Mesenchymal stem cell (in vitro differentiated cells and primary cell): ENCODE measurements around the gene ZFYVE21.

Source experiments
- DNase-seq: peaks from one replicate; pipeline ENCODE4 v3.0.0-alpha.2; 2013
- H2AFZ ChIP-seq: one replicate; pipeline ENCODE4 v1.6.1; 2013; ENCODE audit warnings: low read depth, mild to moderate bottlenecking, control low read depth, inconsistent platforms, low read length, moderate library complexity
- H2AK5ac ChIP-seq: 2 replicates; pipeline ENCODE4 v1.6.1; 2013; ENCODE audit warnings: low read length, moderate library complexity, mild to moderate bottlenecking, inconsistent platforms; ENCODE audit not compliant: severe bottlenecking
- H2BK120ac ChIP-seq: one replicate; pipeline ENCODE4 v1.6.1; 2013; ENCODE audit warnings: low read depth, mild to moderate bottlenecking, inconsistent platforms, low read length, moderate library complexity
- H2BK12ac ChIP-seq, 2 experiments: one replicate each; pipeline ENCODE4 v1.6.1; 2013; ENCODE audit warnings: inconsistent platforms in 2 of 2, low read length in 2 of 2, mild to moderate bottlenecking in 2 of 2, moderate library complexity in 2 of 2, control low read depth in 1 of 2
- H2BK15ac ChIP-seq: one replicate; pipeline ENCODE4 v1.6.1; 2013; ENCODE audit warnings: mild to moderate bottlenecking, low read depth, inconsistent platforms; ENCODE audit not compliant: poor library complexity, severe bottlenecking
- H2BK5ac ChIP-seq: 2 replicates; pipeline ENCODE4 v1.6.1; 2013; ENCODE audit warnings: low read depth, mild to moderate bottlenecking, low read length, control low read depth, inconsistent platforms; ENCODE audit not compliant: poor library complexity, severe bottlenecking
- H3K14ac ChIP-seq, 2 experiments: one replicate each; pipeline ENCODE4 v1.6.1; 2013; ENCODE audit warnings: inconsistent platforms in 2 of 2, low read length in 2 of 2, control low read depth in 1 of 2, mild to moderate bottlenecking in 1 of 2, moderate library complexity in 1 of 2
- H3K18ac ChIP-seq, 2 experiments: one replicate each; pipeline ENCODE4 v1.6.1; 2013; ENCODE audit warnings: inconsistent platforms in 2 of 2, low read length in 2 of 2, control low read depth in 1 of 2, low read depth in 1 of 2, mild to moderate bottlenecking in 1 of 2
- H3K23ac ChIP-seq, 2 experiments: one replicate each; pipeline ENCODE4 v1.6.1; 2013; ENCODE audit warnings: inconsistent platforms in 2 of 2, low read length in 2 of 2, mild to moderate bottlenecking in 2 of 2, moderate library complexity in 2 of 2, control low read depth in 1 of 2
- H3K27ac ChIP-seq: 2 replicates; pipeline ENCODE4 v1.5.1; 2013; ENCODE audit warnings: mild to moderate bottlenecking, moderate library complexity, low read length, control low read depth, inconsistent platforms; ENCODE audit not compliant: poor library complexity, severe bottlenecking
- H3K27me3 ChIP-seq, 2 experiments: 2 replicates each; pipeline versions ENCODE4 v1.6.1 to v1.7.0; 2013; ENCODE audit warnings: low read length in 2 of 2, mild to moderate bottlenecking in 2 of 2, moderate library complexity in 2 of 2, control low read depth in 1 of 2, inconsistent platforms in 1 of 2; ENCODE audit not compliant: control insufficient read depth in 1 of 2, insufficient read depth in 1 of 2
- H3K36me3 ChIP-seq, 2 experiments: 2 replicates each; pipeline versions ENCODE4 v1.6.1 to v1.7.0; 2013; ENCODE audit warnings: low read length in 2 of 2, control low read depth in 1 of 2, inconsistent platforms in 1 of 2, low read depth in 1 of 2, mild to moderate bottlenecking in 1 of 2; ENCODE audit not compliant: insufficient read depth in 2 of 2, control insufficient read depth in 1 of 2
- H3K4ac ChIP-seq, 2 experiments: one replicate each; pipeline ENCODE4 v1.6.1; 2013; ENCODE audit warnings: inconsistent platforms in 2 of 2, low read length in 2 of 2, mild to moderate bottlenecking in 2 of 2, moderate library complexity in 2 of 2, control low read depth in 1 of 2, low read depth in 1 of 2
- H3K4me1 ChIP-seq: 2 replicates; pipeline ENCODE4 v1.6.1; 2013; ENCODE audit warnings: low read depth, low read length, control low read depth; ENCODE audit not compliant: control insufficient read depth, insufficient read depth
- H3K4me2 ChIP-seq: 2 replicates; pipeline ENCODE4 v1.6.1; 2013; ENCODE audit warnings: low read length, mild to moderate bottlenecking, inconsistent platforms; ENCODE audit not compliant: poor library complexity, severe bottlenecking
- H3K4me3 ChIP-seq, 2 experiments: 2 replicates each; pipeline versions ENCODE4 v1.5.1 to v1.7.0; 2013; ENCODE audit warnings: low read length in 2 of 2, mild to moderate bottlenecking in 2 of 2, control low read depth in 1 of 2, low read depth in 1 of 2; ENCODE audit not compliant: insufficient read depth in 1 of 2
- H3K79me1 ChIP-seq: replicated peaks from 2 replicates; pipeline ENCODE4 v1.6.1; 2013; ENCODE audit warnings: mild to moderate bottlenecking, control low read depth, low read length, inconsistent platforms; ENCODE audit not compliant: poor library complexity, severe bottlenecking
- H3K9ac ChIP-seq: 2 replicates; pipeline ENCODE4 v1.7.0; 2013; ENCODE audit warnings: mild to moderate bottlenecking, low read length, moderate library complexity
- H3K9me3 ChIP-seq: 2 replicates; pipeline ENCODE4 v1.7.0; 2013; ENCODE audit warnings: mild to moderate bottlenecking, low read length; ENCODE audit not compliant: control insufficient read depth
- H4K8ac ChIP-seq: one replicate; pipeline ENCODE4 v1.6.1; 2013; ENCODE audit warnings: inconsistent platforms, mild to moderate bottlenecking, low read length, moderate library complexity
- H4K91ac ChIP-seq: one replicate; pipeline ENCODE4 v1.6.1; 2013; ENCODE audit warnings: mild to moderate bottlenecking, low read length, inconsistent platforms
- WGBS: methylation state at CpG from one replicate; pipeline ENCODE4 v1.1.7; 2013; ENCODE audit warnings: mixed read lengths; 5-methylcytosine and 5-hydroxymethylcytosine counted together

ZFYVE21 gene

DNA sequence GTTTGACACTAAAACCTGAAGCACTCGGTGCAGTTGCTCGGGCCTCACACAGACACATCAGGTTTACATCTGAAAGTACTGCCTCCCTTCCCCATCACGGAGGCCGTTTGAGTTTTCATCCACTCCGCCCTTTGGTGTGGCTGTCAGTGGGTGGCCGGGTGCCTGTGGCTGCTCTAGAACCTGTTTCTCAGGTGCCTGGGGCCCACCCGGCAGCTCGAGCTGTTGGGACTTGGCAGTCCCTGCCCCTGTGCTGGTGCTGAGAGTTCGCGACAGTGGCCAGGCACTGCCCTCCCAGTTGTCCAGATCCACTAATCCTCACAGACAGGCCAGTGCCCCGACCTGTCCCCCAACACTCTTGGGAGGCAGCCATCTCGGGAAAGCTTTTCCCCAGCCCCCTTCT lies 22.7 kb upstream of the ZFYVE21 start:
- Histone ChIP-seq H3K27ac (no peak overlapping the region), H3K14ac (no peak overlapping the region), H3K9ac (no peak overlapping the region), H2BK12ac (no peak overlapping the region), H3K4me1 (peaks cover 36% of the 10 kb centered on the region), H3K9me3 (no peaks in the 10 kb centered on the region), H2BK5ac (no peak overlapping the region), H3K79me1 (peaks cover 40% of the 10 kb centered on the region), H2AFZ (no peak overlapping the region), H4K91ac (no peak overlapping the region), H3K23ac (peak overlapping the region in 1 of 2 experiments; percentile 36), H2AK5ac (no peak overlapping the region), H2BK120ac (no peak overlapping the region), H3K27me3 (no peaks in the 10 kb centered on the region), H3K4me3 (no peak overlapping the region), H3K4me2 (no peak overlapping the region), H3K4ac (no peak overlapping the region), H3K18ac (no peak overlapping the region), H2BK15ac (no peak overlapping the region), H3K36me3 (peaks cover 67 to 74% of the 10 kb centered on the region in 2 experiments), H4K8ac (no peak overlapping the region)
- WGBS, result 93% methylated on average over 12 of the region's 12 CpGs
- no peak for DNase-seq

DNA sequence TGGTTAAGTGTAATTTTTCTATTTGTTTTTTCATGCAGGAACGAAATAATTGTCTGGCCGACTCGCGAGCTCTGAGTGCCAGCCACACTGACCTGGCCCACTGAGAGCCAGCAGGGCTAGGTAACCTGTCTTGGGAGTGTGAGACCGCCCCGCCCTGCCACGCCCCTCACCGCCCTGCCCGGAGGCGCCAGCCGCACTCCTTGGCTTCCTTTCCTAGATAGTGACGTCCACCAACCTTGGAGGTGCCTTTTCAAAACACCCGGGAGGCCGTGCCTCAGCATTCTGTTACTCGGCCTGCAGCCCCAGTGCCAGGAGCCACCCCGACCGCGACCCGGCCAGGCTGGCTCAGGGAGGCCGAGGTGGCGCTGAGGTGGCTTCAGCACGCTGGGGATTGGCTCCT lies 22.1 kb upstream of the ZFYVE21 start:
- Histone ChIP-seq H2BK12ac (no peak overlapping the region), H4K8ac (no peak overlapping the region), H2BK5ac (no peak overlapping the region), H2AFZ (no peak overlapping the region), H3K4ac (no peak overlapping the region), H3K27me3 (no peaks in the 10 kb centered on the region), H3K23ac (no peak overlapping the region), H2BK120ac (no peak overlapping the region), H3K27ac (no peak overlapping the region), H4K91ac (no peak overlapping the region), H2AK5ac (no peak overlapping the region), H3K14ac (no peak overlapping the region), H3K9ac (no peak overlapping the region), H3K18ac (no peak overlapping the region), H3K4me2 (no peak overlapping the region), H3K9me3 (no peaks in the 10 kb centered on the region), H3K4me3 (no peak overlapping the region), H3K36me3 (peaks cover 68 to 74% of the 10 kb centered on the region in 2 experiments), H2BK15ac (no peak overlapping the region), H3K79me1 (peaks cover 44% of the 10 kb centered on the region), H3K4me1 (peaks cover 39% of the 10 kb centered on the region)
- WGBS, result 95% methylated on average over 21 of the region's 22 CpGs
- no peak for DNase-seq

- Histone ChIP-seq H3K4me1 (peaks cover 45% of the 10 kb centered on the region), H2BK15ac (no peak overlapping the region), H2AFZ (no peak overlapping the region), H3K18ac (no peak overlapping the region), H3K9me3 (no peaks in the 10 kb centered on the region), H3K4me3 (no peak overlapping the region), H2BK5ac (no peak overlapping the region), H2BK12ac (no peak overlapping the region), H3K36me3 (peaks cover 72 to 74% of the 10 kb centered on the region in 2 experiments), H3K23ac (peak overlapping the region in 1 of 2 experiments; percentile 49), H3K14ac (no peak overlapping the region), H3K9ac (no peak overlapping the region), H3K79me1 (peaks cover 48% of the 10 kb centered on the region), H3K27ac (no peak overlapping the region), H2BK120ac (no peak overlapping the region), H4K91ac (peak overlapping the region; percentile 82), H4K8ac (peak overlapping the region; percentile 69), H2AK5ac (no peak overlapping the region), H3K27me3 (no peaks in the 10 kb centered on the region), H3K4ac (no peak overlapping the region), H3K4me2 (no peak overlapping the region)
- DNase-seq, result no peak
- 96% methylated on average over 20 of the region's 20 CpGs for WGBS
Measured at GRCh38 chr14:103694572-103695026, 21.0 kb upstream of the ZFYVE21 start.

DNA sequence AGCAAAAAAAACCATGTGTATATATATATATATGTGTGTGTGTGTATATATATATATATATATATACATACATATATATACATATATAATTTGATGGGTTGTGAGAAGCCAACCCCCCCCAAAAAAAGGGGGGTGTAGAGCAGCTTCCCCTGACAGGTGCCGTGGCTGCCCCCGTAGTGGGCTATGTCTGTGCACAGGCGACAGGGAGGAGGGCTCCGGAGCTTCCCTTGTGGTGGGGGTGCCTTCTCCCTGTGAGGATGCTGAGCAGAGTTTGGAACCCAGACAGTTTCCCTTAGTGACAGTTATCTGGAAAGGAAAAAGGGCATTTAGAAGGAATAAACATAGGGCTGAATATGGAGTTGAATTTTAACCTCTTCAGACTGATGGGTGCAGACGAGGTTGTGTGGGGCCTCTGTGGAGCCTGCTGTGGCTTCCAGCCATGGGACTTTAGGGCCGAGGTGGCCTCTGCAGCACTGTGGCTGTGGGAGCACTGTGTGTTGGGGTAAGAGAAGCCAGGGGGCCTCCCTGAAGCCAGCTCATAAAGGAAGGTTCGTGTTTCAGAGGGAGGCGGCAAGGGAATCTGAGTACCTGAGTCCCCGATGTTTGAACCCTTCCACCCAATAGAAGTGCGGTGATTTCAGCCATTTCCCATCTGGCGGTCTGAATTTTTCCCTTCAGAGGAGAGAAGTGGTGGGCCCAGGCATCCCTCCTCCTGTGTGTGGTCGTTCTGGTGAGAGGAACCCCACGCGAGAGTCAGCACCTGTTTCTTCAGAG lies 20.1 kb upstream of the ZFYVE21 start:
- peak overlapping the region in 1 of 2 experiments; percentile 30 for H3K18ac ChIP-seq
- peak overlapping the region; percentile 47 for H4K91ac ChIP-seq
- H3K9ac ChIP-seq, result no peak overlapping the region
- no peak overlapping the region for H3K27ac ChIP-seq
- H2BK120ac ChIP-seq, result no peak overlapping the region
- WGBS, result 82% methylated on average over 14 of the region's 14 CpGs
- H2BK15ac ChIP-seq, result no peak overlapping the region
- peak overlapping the region; percentile 62 for H4K8ac ChIP-seq
- DNase-seq, result no peak
- no peak overlapping the region for H3K4ac ChIP-seq
- no peak overlapping the region for H2AFZ ChIP-seq
- H2BK12ac ChIP-seq, result peak overlapping the region in 1 of 2 experiments; percentile 12
- no peaks in the 10 kb centered on the region for H3K9me3 ChIP-seq
- no peak overlapping the region for H3K4me2 ChIP-seq
- peaks cover 53% of the 10 kb centered on the region for H3K79me1 ChIP-seq
- no peak overlapping the region for H3K4me3 ChIP-seq
- no peak overlapping the region for H2BK5ac ChIP-seq
- H3K14ac ChIP-seq, result peak overlapping the region in 1 of 2 experiments; percentile 47
- peaks cover 73 to 74% of the 10 kb centered on the region in 2 experiments for H3K36me3 ChIP-seq
- H3K23ac ChIP-seq, result no peak overlapping the region
- H3K27me3 ChIP-seq, result no peaks in the 10 kb centered on the region
- H3K4me1 ChIP-seq, result peaks cover 48% of the 10 kb centered on the region
- H2AK5ac ChIP-seq, result no peak overlapping the region
